SU-DHL-6 (cell line): ENCODE data around the gene ARL15.

ENCODE experiments used
- H2AFZ ChIP-seq: fragments of 200-600 bp; sonication (generic); 2 replicates; pipeline ENCODE4 v1.6.1; 2014; ENCODE audit warnings: low read depth, mild to moderate bottlenecking, moderate library complexity, mixed read lengths, antibody characterized with exemption, low read length; ENCODE audit not compliant: severe bottlenecking
- H3F3A ChIP-seq: fragments of 200-600 bp; shearing (Covaris generic); 2 replicates; pipeline ENCODE4 v1.6.0; 2016; ENCODE audit warnings: antibody characterized with exemption, mild to moderate bottlenecking; ENCODE audit not compliant: insufficient read depth
- H3K27ac ChIP-seq: fragments of 200-600 bp; sonication (generic); 2 replicates; pipeline ENCODE4 v1.5.1; 2016; ENCODE audit warnings: low read depth, mild to moderate bottlenecking, low read length, moderate library complexity, mixed read lengths
- H3K27me3 ChIP-seq: fragments of 200-600 bp; sonication (generic), shearing (Covaris generic); 2 replicates; pipeline ENCODE4 v1.6.0; 2014; ENCODE audit warnings: mild to moderate bottlenecking, low read length
- H3K36me3 ChIP-seq: fragments of 200-600 bp; sonication (generic); 2 replicates; pipeline ENCODE4 v1.6.1; 2014; ENCODE audit warnings: mild to moderate bottlenecking, low read length, mixed read lengths
- H3K4me2 ChIP-seq: fragments of 300-600, 200-600 bp; shearing (Covaris generic), sonication (generic); 2 replicates; pipeline ENCODE4 v1.6.0; 2014; ENCODE audit warnings: low read length, low read depth, mild to moderate bottlenecking; ENCODE audit not compliant: poor library complexity, severe bottlenecking
- H3K4me3 ChIP-seq: fragments of 200-600 bp; sonication (generic); 2 replicates; pipeline ENCODE4 v1.5.1; 2014; ENCODE audit warnings: antibody characterized with exemption, low read length, mild to moderate bottlenecking, mixed read lengths; ENCODE audit not compliant: insufficient read depth, poor library complexity, severe bottlenecking
- H3K79me2 ChIP-seq: fragments of 200-600 bp; sonication (generic); 2 replicates; pipeline ENCODE4 v1.6.1; 2014; ENCODE audit warnings: mild to moderate bottlenecking, low read length, moderate library complexity; ENCODE audit not compliant: insufficient read depth
- H3K9ac ChIP-seq: fragments of 200-600 bp; sonication (generic); 2 replicates; pipeline ENCODE4 v1.7.0; 2014; ENCODE audit warnings: mild to moderate bottlenecking, low read length
- H3K9me2 ChIP-seq: fragments of 200-600 bp; sonication (generic); replicated peaks from 2 replicates; pipeline ENCODE4 v1.6.1; 2014; ENCODE audit warnings: low read length; ENCODE audit not compliant: insufficient read depth
- H3K9me3 ChIP-seq: fragments of 200-600 bp; sonication (generic); 2 replicates; pipeline ENCODE4 v1.6.1; 2014; ENCODE audit warnings: low read length, mixed read lengths; ENCODE audit not compliant: insufficient read depth
- H4K20me1 ChIP-seq: fragments of 200-600 bp; sonication (generic); 2 replicates; pipeline ENCODE4 v1.6.1; 2014; ENCODE audit warnings: low read depth, mild to moderate bottlenecking, antibody characterized with exemption, low read length, moderate library complexity, mixed read lengths
- CTCF ChIP-seq: fragments of 200-600 bp; sonication (generic); IDR thresholded peaks from one replicate; pipeline ENCODE4 v1.5.1; 2017; ENCODE audit warnings: antibody characterized with exemption, mild to moderate bottlenecking, low read length, moderate library complexity; ENCODE audit not compliant: insufficient read depth, poor library complexity, severe bottlenecking
- EZH2phosphoT487 ChIP-seq: fragments of 200-600 bp; sonication (generic), shearing (Covaris generic); conservative IDR thresholded peaks from 2 replicates; pipeline ENCODE4 v1.6.1; 2018; ENCODE audit warnings: mild to moderate bottlenecking, antibody characterized with exemption, low read length, moderate library complexity, mixed read lengths

The ARL15 gene

GRCh38 chr5:54021431-54022164, 288.8 kb downstream of the ARL15 start:
- Histone ChIP-seq H3K27ac (no peak overlapping the region), H3K36me3 (no peaks in the 10 kb centered on the region), H3K79me2 (no peaks in the 10 kb centered on the region), H3K9me3 (no peaks in the 10 kb centered on the region), H3F3A (no peaks in the 10 kb centered on the region), H3K9ac (no peak overlapping the region), H3K4me2 (peak overlapping the region; percentile 39), H3K4me3 (no peak overlapping the region), H3K27me3 (no peaks in the 10 kb centered on the region), H3K9me2 (no peaks in the 10 kb centered on the region), H4K20me1 (no peaks in the 10 kb centered on the region), H2AFZ (no peak overlapping the region)
- TF ChIP-seq CTCF (no peak), EZH2phosphoT487 (no peak)

- Histone ChIP-seq H3K36me3 (no peaks in the 10 kb centered on the region), H3K9me2 (no peaks in the 10 kb centered on the region), H4K20me1 (no peaks in the 10 kb centered on the region), H3K4me2 (no peak overlapping the region), H3K9me3 (no peaks in the 10 kb centered on the region), H3F3A (no peaks in the 10 kb centered on the region), H3K27ac (no peak overlapping the region), H3K27me3 (no peaks in the 10 kb centered on the region), H3K79me2 (no peaks in the 10 kb centered on the region), H3K4me3 (no peak overlapping the region), H2AFZ (no peak overlapping the region), H3K9ac (no peak overlapping the region)
- TF ChIP-seq CTCF (no peak), EZH2phosphoT487 (no peak)
These were observed 291.9 kb downstream of the ARL15 start for GRCh38 chr5:54018438-54018837.

GRCh38 chr5:54017580-54017979, 292.8 kb downstream of the ARL15 start:
- no peak overlapping the region for H3K27ac ChIP-seq
- H3K9me2 ChIP-seq, result no peaks in the 10 kb centered on the region
- H3K4me2 ChIP-seq, result no peak overlapping the region
- H3K79me2 ChIP-seq, result no peaks in the 10 kb centered on the region
- no peaks in the 10 kb centered on the region for H3K27me3 ChIP-seq
- no peaks in the 10 kb centered on the region for H4K20me1 ChIP-seq
- no peak overlapping the region for H2AFZ ChIP-seq
- TF ChIP-seq CTCF, result no peak
- TF ChIP-seq EZH2phosphoT487, result no peak
- no peak overlapping the region for H3K4me3 ChIP-seq
- H3K9me3 ChIP-seq, result no peaks in the 10 kb centered on the region
- H3K36me3 ChIP-seq, result no peaks in the 10 kb centered on the region
- no peaks in the 10 kb centered on the region for H3F3A ChIP-seq
- no peak overlapping the region for H3K9ac ChIP-seq
